Measurements from ENCODE around the gene PMCH.
"Not testable (repeated sequence)": the region's sequence is repeated elsewhere in the genome, so short reads cannot be mapped to it uniquely, and the experiment has no call there.

The PMCH gene

DNA sequence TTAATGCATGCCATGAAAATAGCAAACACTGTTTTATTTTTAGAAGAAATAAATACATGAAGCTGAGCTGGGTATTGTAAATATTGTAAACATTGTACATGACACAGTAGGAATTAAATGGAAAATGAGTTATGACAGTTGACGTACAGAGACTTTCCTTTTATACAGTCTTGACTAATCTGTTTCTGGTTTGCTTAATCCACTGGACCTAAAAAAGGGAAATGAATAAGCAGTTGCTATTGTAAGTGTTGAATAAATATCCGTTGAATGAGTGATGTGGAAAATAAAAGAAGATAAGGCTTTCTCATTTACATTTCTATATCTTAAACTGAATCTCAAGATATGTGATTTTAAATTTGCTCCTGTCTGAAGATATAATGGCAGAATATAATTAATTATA, 15.0 kb downstream of the PMCH start:
- Histone ChIP-seq H3K27me3 (ENCODE audit: low read depth, low read length) (no peaks in the 10 kb centered on the region), H3K4me3 (ENCODE audit: low read depth in 1 of 2, low read length in 2 of 2) (no peak overlapping the region), H3K9me3 (ENCODE audit: control insufficient read depth in 1 of 2, low read length in 2 of 2) (no peaks in the 10 kb centered on the region), H3K27ac (ENCODE audit: low read length) (no peak overlapping the region), H3K4me1 (ENCODE audit: control insufficient read depth in 1 of 2, insufficient read depth in 2 of 2, low read length in 2 of 2) (no peaks in the 10 kb centered on the region), H3K36me3 (ENCODE audit: control insufficient read depth in 1 of 2, insufficient read depth in 2 of 2, low read length in 2 of 2) (no peaks in the 10 kb centered on the region)

DNA sequence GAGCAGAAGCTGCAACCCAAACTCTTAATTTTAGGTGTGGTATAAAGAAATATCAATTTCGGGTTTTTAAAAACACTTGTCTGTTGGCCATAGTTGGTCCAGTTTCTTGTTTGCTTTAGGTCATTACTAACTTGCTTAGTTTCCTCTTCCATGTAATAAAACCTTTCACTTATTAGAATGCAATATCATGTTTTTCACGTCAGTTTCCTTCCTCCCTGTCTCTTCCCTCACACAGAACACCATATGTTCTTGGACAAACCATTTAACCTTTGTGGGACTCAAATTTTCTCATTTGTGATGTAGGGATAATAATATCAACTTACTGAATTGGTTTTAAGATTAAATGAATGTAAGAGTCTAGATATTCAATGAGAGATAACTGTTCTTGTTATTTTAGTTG, 22.9 kb downstream of the PMCH start:
- H3K4me1 ChIP-seq (ENCODE audit: control insufficient read depth in 1 of 2, insufficient read depth in 2 of 2, low read length in 2 of 2), result no peaks in the 10 kb centered on the region
- no peak overlapping the region for H3K27ac ChIP-seq (ENCODE audit: low read length)
- no peaks in the 10 kb centered on the region for H3K27me3 ChIP-seq (ENCODE audit: low read depth, low read length)
- H3K36me3 ChIP-seq (ENCODE audit: control insufficient read depth in 1 of 2, insufficient read depth in 2 of 2, low read length in 2 of 2), result no peaks in the 10 kb centered on the region
- H3K4me3 ChIP-seq (ENCODE audit: low read depth in 1 of 2, low read length in 2 of 2), result no peak overlapping the region
- H3K9me3 ChIP-seq (ENCODE audit: control insufficient read depth in 1 of 2, low read length in 2 of 2), result no peaks in the 10 kb centered on the region

DNA sequence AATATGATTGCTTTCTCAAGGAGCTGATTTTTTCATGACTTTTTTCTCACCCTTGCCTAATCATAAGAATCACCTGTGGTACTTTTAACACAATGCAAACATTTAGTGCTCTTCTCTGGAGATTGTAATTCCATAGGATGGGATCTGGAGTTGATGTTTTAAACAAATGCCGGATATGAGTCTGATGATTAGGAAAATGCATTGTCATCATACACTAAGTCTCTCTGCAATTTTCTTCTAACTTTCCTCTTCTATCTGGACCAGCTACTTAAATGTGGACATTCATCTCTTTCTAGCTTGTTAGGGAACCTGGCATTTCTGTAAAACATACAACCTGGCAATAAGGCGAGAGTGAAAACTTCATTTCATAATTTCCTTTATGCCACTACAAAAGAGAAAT, 23.5 kb downstream of the PMCH start:
- Histone ChIP-seq H3K36me3 (ENCODE audit: control insufficient read depth in 1 of 2, insufficient read depth in 2 of 2, low read length in 2 of 2) (no peaks in the 10 kb centered on the region), H3K9me3 (ENCODE audit: control insufficient read depth in 1 of 2, low read length in 2 of 2) (no peaks in the 10 kb centered on the region), H3K27me3 (ENCODE audit: low read depth, low read length) (no peaks in the 10 kb centered on the region), H3K27ac (ENCODE audit: low read length) (no peak overlapping the region), H3K4me1 (ENCODE audit: control insufficient read depth in 1 of 2, insufficient read depth in 2 of 2, low read length in 2 of 2) (no peaks in the 10 kb centered on the region), H3K4me3 (ENCODE audit: low read depth in 1 of 2, low read length in 2 of 2) (no peak overlapping the region)

DNA sequence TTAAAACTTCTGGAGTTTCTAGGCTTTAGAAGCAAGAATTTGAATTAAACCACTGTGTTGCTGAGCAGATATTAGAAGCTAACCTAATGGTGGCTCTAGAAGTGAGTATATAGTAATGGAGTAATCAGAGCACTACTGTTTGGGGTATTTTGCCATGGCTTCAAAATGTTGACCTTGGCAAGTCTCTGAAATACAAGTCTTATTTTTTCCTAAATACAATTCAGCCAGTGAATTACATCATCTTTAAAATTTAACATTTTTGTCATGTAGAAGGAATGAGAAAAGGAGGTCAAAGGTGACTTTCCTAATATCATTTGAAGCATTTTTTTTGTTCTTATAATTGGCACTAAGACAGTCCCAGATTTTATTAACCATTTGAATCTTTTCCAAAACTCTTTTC, 25.2 kb downstream of the PMCH start:
- no peaks in the 10 kb centered on the region for H3K27me3 ChIP-seq (ENCODE audit: low read depth, low read length)
- H3K4me3 ChIP-seq (ENCODE audit: low read depth in 1 of 2, low read length in 2 of 2), result no peak overlapping the region
- no peaks in the 10 kb centered on the region for H3K4me1 ChIP-seq (ENCODE audit: control insufficient read depth in 1 of 2, insufficient read depth in 2 of 2, low read length in 2 of 2)
- H3K36me3 ChIP-seq (ENCODE audit: control insufficient read depth in 1 of 2, insufficient read depth in 2 of 2, low read length in 2 of 2), result no peaks in the 10 kb centered on the region
- no peak overlapping the region for H3K27ac ChIP-seq (ENCODE audit: low read length)
- H3K9me3 ChIP-seq (ENCODE audit: control insufficient read depth in 1 of 2, low read length in 2 of 2), result no peaks in the 10 kb centered on the region

DNA sequence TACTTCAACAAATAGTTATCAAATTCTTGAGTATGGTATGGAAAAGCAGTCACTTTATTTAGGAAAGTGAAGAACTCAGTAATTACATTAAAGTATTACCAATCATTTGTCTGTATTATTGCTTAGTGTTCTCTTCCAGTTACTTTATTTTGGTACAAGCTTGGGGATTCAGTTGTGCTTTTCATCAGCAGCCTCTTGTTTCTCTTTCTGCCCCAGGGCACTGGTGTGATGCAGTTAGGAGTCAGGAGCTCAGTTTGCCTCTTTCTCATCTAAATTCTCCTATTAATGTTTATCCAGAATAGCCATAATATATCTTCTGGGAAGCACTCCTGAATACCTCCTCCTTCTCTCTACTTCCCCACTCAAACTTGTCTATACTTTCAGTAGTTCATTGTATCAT, 25.7 kb downstream of the PMCH start:
- no peaks in the 10 kb centered on the region for H3K27me3 ChIP-seq (ENCODE audit: low read depth, low read length)
- H3K9me3 ChIP-seq (ENCODE audit: control insufficient read depth in 1 of 2, low read length in 2 of 2), result no peaks in the 10 kb centered on the region
- no peak overlapping the region for H3K4me3 ChIP-seq (ENCODE audit: low read depth in 1 of 2, low read length in 2 of 2)
- no peak overlapping the region for H3K27ac ChIP-seq (ENCODE audit: low read length)
- H3K4me1 ChIP-seq (ENCODE audit: control insufficient read depth in 1 of 2, insufficient read depth in 2 of 2, low read length in 2 of 2), result no peaks in the 10 kb centered on the region
- no peaks in the 10 kb centered on the region for H3K36me3 ChIP-seq (ENCODE audit: control insufficient read depth in 1 of 2, insufficient read depth in 2 of 2, low read length in 2 of 2)

DNA sequence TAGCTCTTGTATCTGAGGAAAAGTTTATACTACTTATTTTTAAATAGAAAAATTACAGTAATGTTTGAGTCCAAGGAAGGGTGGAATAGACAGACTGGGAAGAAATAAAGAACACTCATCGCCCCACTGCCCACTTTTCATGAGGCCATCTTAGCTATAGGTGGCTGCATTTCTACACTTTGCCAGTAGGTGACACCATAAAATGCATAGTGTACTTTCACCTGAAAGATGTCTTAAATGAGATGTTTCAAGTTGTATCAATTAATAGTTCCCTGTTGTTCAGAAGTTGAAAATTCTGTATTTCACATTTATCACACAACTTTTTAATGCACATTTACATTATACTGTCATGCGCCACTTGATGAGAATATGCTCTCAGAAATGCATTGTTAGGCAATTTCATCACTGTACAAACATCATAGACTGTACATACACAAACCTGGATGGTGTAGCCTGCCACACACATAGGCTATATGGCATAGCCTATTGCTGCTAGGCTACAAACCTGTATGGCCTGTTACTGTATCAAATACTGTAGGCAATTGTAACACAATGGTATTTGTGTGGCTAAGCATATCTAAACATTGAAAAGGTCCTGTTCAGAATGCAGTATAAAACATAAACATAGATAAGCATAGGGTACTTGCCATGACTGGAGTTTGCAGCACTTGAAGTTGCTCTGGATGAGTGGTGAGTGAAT, 27.6 kb downstream of the PMCH start:
- no peak overlapping the region for H3K4me3 ChIP-seq (ENCODE audit: low read depth in 1 of 2, low read length in 2 of 2)
- H3K27me3 ChIP-seq (ENCODE audit: low read depth, low read length), result no peaks in the 10 kb centered on the region
- no peaks in the 10 kb centered on the region for H3K36me3 ChIP-seq (ENCODE audit: control insufficient read depth in 1 of 2, insufficient read depth in 2 of 2, low read length in 2 of 2)
- H3K4me1 ChIP-seq (ENCODE audit: control insufficient read depth in 1 of 2, insufficient read depth in 2 of 2, low read length in 2 of 2), result no peaks in the 10 kb centered on the region
- no peak overlapping the region for H3K27ac ChIP-seq (ENCODE audit: low read length)
- no peaks in the 10 kb centered on the region for H3K9me3 ChIP-seq (ENCODE audit: control insufficient read depth in 1 of 2, low read length in 2 of 2)

DNA sequence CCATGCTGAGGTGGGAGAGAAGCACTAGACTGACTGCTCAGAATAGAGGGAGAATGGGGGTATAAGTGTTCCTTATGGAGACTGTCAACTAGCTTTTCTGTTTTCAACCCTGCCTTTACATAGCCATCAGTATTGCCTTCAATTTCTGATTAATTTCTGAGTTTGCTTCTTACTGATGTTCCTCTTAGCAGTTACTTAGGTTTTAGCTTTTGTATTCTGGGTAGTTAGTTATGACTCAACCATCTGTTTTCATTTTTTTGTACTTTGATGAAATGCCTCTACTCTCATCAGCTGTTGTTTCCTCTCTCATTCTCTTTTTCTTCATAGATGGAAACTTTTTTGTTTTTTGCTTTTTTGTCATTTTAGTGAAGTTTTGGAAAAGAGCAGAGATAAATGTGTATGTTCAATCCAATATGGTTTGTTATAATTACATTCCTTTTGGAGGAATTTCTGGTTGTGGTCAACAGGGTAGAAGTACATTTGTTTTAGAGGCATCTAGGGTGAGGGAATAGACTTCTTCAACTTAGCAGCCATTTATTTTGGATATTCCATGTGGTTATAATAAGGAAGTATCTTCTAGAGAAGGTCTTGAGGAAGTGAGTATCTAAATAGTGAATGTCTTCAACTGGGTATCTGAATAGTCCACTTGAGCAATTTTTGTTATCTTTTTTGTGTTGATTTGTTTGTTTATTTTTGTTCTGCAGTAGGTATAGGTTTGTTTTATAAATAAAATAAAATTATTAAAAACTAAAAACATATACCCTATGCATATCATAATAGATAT, 29.6 kb downstream of the PMCH start:
- H3K9me3 ChIP-seq (ENCODE audit: control insufficient read depth in 1 of 2, low read length in 2 of 2), result no peaks in the 10 kb centered on the region
- H3K27me3 ChIP-seq (ENCODE audit: low read depth, low read length), result no peaks in the 10 kb centered on the region
- no peaks in the 10 kb centered on the region for H3K36me3 ChIP-seq (ENCODE audit: control insufficient read depth in 1 of 2, insufficient read depth in 2 of 2, low read length in 2 of 2)
- H3K27ac ChIP-seq (ENCODE audit: low read length), result no peak overlapping the region
- no peak overlapping the region for H3K4me3 ChIP-seq (ENCODE audit: low read depth in 1 of 2, low read length in 2 of 2)
- no peaks in the 10 kb centered on the region for H3K4me1 ChIP-seq (ENCODE audit: control insufficient read depth in 1 of 2, insufficient read depth in 2 of 2, low read length in 2 of 2)

DNA sequence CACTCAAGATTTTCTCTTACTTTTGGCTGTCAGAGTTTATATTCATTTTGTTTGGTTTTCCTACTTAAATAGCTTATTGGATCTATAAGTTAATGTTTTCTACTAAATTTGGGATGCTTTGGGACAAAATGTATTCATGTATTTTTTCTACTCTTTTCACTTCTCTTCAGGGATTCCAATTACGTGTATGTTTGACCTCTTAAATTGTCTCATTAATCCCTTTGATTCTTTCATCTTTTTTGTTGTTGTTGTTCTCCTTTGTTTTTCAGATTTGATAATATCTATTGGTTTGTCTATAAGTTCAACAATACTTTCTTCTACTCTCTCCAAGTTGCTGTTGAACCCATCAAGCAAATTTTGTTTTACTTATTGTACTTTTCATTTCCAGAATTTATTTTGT, 34.2 kb downstream of the PMCH start:
- Histone ChIP-seq H3K4me1 (ENCODE audit: control insufficient read depth in 1 of 2, insufficient read depth in 2 of 2, low read length in 2 of 2) (no peaks in the 10 kb centered on the region), H3K4me3 (ENCODE audit: low read depth in 1 of 2, low read length in 2 of 2) (no peak overlapping the region), H3K9me3 (ENCODE audit: control insufficient read depth in 1 of 2, low read length in 2 of 2) (no peaks in the 10 kb centered on the region), H3K36me3 (ENCODE audit: control insufficient read depth in 1 of 2, insufficient read depth in 2 of 2, low read length in 2 of 2) (no peaks in the 10 kb centered on the region), H3K27me3 (ENCODE audit: low read depth, low read length) (no peaks in the 10 kb centered on the region), H3K27ac (ENCODE audit: low read length) (no peak overlapping the region)

DNA sequence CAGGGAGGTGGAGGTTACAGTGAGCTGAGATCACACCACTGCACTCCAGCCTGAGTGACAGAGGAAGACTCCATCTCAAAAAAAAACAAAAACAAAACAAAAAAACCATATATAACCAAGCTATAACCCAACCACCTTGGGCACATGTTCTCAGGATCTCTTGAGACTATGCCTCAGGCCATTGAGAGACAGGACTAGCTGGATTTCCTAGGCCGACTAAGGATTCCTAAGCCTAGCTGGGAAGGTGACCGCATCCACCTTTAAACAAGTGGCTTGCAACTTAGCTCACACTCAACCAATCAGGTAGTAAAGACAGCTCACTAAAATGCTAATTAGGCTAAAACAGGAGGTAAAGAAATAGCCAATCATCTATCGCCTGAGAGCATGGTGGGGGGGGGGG, 42.4 kb downstream of the PMCH start:
- not testable (repeated sequence) for H3K27me3 ChIP-seq (ENCODE audit: low read depth, low read length); H3K36me3 ChIP-seq (ENCODE audit: control insufficient read depth in 1 of 2, insufficient read depth in 2 of 2, low read length in 2 of 2); H3K9me3 ChIP-seq (ENCODE audit: control insufficient read depth in 1 of 2, low read length in 2 of 2); H3K27ac ChIP-seq (ENCODE audit: low read length); H3K4me1 ChIP-seq (ENCODE audit: control insufficient read depth in 1 of 2, insufficient read depth in 2 of 2, low read length in 2 of 2); H3K4me3 ChIP-seq (ENCODE audit: low read depth in 1 of 2, low read length in 2 of 2)

DNA sequence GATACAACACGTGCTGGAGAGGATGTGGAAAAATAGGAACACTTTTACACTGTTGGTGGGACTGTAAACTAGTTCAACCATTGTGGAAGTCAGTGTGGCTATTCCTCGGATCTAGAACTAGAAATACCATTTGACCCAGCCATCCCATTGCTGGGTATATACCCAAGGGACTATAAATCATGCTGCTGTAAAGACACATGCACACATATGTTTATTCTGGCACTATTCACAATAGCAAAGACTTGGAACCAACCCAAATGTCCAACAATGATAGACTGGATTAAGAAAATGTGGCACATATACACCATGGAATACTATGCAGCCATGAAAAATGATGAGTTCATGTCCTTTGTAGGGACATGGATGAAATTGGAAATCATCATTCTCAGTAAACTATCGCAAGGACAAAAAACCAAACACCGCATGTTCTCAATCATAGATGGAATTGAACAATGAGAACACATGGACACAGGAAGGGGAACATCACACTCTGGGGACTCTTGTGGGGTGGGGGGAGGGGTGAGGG, 50.5 kb downstream of the PMCH start:
- H3K27me3 ChIP-seq (ENCODE audit: low read depth, low read length); H3K4me3 ChIP-seq (ENCODE audit: low read depth in 1 of 2, low read length in 2 of 2); H3K36me3 ChIP-seq (ENCODE audit: control insufficient read depth in 1 of 2, insufficient read depth in 2 of 2, low read length in 2 of 2); H3K9me3 ChIP-seq (ENCODE audit: control insufficient read depth in 1 of 2, low read length in 2 of 2); H3K27ac ChIP-seq (ENCODE audit: low read length); H3K4me1 ChIP-seq (ENCODE audit: control insufficient read depth in 1 of 2, insufficient read depth in 2 of 2, low read length in 2 of 2): not testable (repeated sequence)

Data from muscle layer of duodenum (tissue), 2 donors.